ENCODE measurements around the gene TCEAL2.
"Not testable (repeated sequence)": the region's sequence is repeated elsewhere in the genome, so short reads cannot be mapped to it uniquely, and the experiment has no call there.

The TCEAL2 gene

DNA sequence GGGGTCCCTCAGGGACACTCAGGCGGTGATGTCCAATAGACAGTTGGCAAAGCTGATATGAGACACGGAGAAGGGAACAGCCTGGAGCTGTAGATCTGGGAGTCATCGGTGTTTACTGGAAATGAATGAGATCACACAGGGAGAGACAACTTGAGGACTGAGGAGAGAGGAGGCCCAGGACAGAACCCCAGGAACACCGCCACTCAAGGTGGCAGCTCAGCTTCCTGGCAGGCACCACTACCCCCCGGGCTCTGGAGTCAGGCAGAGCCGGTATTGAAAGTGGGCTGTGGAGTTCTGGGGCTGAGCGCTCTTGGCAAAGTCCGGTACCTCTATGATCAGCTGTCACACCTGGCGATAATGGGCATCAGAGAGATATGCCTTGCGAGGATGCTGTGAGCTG is 465 bp upstream of the TCEAL2 start:
- POLR2A ChIA-PET; CTCF ChIA-PET; H3K4me1 ChIP-seq (ENCODE audit: control insufficient read depth, insufficient read depth, low read length); H3K36me3 ChIP-seq (ENCODE audit: control insufficient read depth in 2 of 2, insufficient read depth in 1 of 2, low read length in 2 of 2); H3K4me3 ChIP-seq (ENCODE audit: low read depth, low read length); H3K27ac ChIP-seq (ENCODE audit: extremely low read depth, low read depth, low read length); H3K9me3 ChIP-seq (ENCODE audit: control insufficient read depth, insufficient read depth, low read depth, low read length): not testable (repeated sequence)

DNA sequence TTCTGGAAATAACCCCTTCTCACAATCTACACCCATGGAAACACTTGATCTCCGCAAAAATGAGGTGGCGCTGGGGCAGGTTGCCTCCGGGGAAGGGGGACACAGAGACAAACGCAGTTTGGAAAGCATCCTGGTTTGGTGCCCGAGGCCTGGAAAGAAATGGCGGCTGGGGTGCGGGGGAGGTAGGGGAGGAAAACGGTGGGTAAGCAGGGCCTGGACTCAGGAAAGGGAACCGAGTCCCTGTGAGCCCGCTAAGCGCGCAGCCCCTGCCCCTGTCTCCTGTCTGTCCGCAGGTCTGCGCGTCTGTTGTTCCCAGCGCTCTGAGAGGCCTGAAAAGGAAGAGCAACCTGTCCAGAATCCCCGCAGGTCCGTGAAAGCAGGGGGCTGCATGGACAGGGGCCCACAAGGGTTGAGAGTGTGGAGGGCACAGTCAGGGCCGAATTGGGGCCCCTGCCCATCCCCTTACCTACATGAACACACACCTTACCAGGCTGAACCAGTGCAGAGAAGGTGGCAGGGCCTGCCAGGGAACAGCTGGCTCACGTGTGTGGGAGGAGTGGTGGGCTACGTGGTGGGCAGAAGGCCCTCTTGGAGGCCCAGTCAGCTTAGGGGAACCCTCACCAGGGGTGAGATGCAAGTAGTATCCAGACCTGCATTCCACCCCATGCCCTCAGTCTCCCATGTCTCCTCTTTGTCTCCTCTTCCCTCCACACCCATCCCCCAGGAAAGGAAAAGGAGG is 770 bp downstream of the TCEAL2 start:
- H3K36me3 ChIP-seq (ENCODE audit: control insufficient read depth in 2 of 2, insufficient read depth in 1 of 2, low read length in 2 of 2); H3K27ac ChIP-seq (ENCODE audit: extremely low read depth, low read depth, low read length); POLR2A ChIA-PET; H3K9me3 ChIP-seq (ENCODE audit: control insufficient read depth, insufficient read depth, low read depth, low read length); CTCF ChIA-PET; H3K4me3 ChIP-seq (ENCODE audit: low read depth, low read length); H3K4me1 ChIP-seq (ENCODE audit: control insufficient read depth, insufficient read depth, low read length): not testable (repeated sequence)

DNA sequence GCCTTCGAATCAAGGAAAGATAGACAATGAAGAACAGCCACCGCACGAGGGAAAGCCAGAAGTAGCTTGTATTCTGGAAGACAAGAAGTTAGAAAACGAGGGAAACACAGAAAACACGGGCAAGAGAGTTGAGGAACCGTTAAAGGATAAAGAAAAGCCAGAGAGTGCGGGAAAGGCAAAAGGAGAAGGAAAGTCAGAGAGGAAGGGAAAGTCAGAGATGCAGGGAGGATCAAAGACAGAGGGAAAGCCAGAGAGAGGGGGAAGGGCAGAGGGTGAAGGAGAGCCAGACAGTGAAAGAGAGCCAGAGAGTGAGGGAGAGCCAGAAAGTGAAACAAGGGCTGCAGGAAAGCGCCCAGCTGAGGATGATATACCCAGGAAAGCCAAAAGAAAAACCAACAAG is 1.4 kb downstream of the TCEAL2 start:
- Histone ChIP-seq H3K4me3 (ENCODE audit: low read depth, low read length) (no peak overlapping the region), H3K9me3 (ENCODE audit: control insufficient read depth, insufficient read depth, low read depth, low read length) (no peaks in the 10 kb centered on the region), H3K36me3 (ENCODE audit: control insufficient read depth in 2 of 2, insufficient read depth in 1 of 2, low read length in 2 of 2) (no peaks in the 10 kb centered on the region), H3K27ac (ENCODE audit: extremely low read depth, low read depth, low read length) (no peak overlapping the region), H3K4me1 (ENCODE audit: control insufficient read depth, insufficient read depth, low read length) (no peaks in the 10 kb centered on the region)
- TF ChIP-seq PRDM1 (tag by site-specific recombination; IDR thresholded peaks at IDR 0.05) (peak; percentile 95), ZNF10 (tag by site-specific recombination; IDR thresholded peaks at IDR 0.05) (no peak)
- ChIA-PET POLR2A (no interaction called here), CTCF (no interaction called here)

DNA sequence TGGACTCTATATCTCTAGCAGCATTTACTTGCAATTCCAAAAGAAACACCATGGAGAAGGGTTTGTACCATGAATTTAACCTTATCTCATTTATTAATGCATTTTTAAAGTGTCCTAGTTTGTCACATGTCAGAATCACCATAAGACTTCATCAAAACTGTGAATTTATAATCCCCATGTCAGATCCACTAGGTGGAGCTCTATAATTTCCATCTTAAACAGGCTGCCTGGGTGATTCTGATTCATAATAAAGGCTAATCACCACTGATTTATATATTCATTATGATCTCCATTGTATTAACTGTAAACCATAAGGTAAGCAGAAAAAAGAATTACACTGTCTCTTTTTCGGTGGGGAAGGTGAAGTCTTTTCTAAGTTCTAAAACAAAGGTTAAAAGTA is 4.0 kb downstream of the TCEAL2 start:
- TF ChIP-seq ZNF610 (tag by site-specific recombination; IDR thresholded peaks at IDR 0.05; ENCODE audit: borderline replicate concordance): no peak
- peak; percentile 47 for TF ChIP-seq ZNF654 (tag by site-specific recombination; IDR thresholded peaks at IDR 0.05; ENCODE audit: low read depth)

DNA sequence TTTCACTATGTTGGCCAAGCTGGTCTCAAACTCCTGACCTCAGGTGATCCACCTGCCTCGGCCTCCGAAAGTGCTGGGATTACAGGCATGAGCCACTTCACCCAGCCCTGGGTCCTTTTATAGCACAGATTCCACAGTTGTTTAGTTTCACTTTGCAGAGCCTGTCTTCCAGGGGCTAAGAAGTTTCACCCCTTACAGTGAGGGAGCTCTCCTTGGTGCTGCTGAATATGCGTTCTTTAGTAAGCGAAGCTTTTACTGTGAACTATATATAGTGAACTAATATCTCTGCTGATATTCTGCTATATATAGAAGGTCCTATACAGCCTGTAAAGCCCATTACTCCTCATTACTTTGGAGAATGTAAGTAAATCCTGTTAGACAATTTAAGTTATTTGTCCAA is 12.6 kb downstream of the TCEAL2 start:
- POLR2A ChIA-PET: no interaction called here
- H3K27ac ChIP-seq (ENCODE audit: extremely low read depth, low read depth, low read length): no peak overlapping the region
- CTCF ChIA-PET: interaction anchor here (0.6 kb wide), 1 partner anchor 812 kb away, joined by 3 read pairs; no protein-coding TSS in a partner anchor

More for the DNA sequence above, 4.0 kb downstream of the TCEAL2 start:
- Histone ChIP-seq H3K27ac (ENCODE audit: extremely low read depth, low read depth, low read length) (no peak overlapping the region), H3K4me3 (ENCODE audit: low read depth, low read length) (no peak overlapping the region), H3K9me3 (ENCODE audit: control insufficient read depth, insufficient read depth, low read depth, low read length) (no peaks in the 10 kb centered on the region), H3K4me1 (ENCODE audit: control insufficient read depth, insufficient read depth, low read length) (no peaks in the 10 kb centered on the region), H3K36me3 (ENCODE audit: control insufficient read depth in 2 of 2, insufficient read depth in 1 of 2, low read length in 2 of 2) (no peaks in the 10 kb centered on the region)
- POLR2A ChIA-PET: no interaction called here
- CTCF ChIA-PET: interaction anchor here (0.6 to 1.5 kb wide), 9 partner anchors 10 to 1410 kb away, joined by 3 to 5 read pairs (median 3); no protein-coding TSS in a partner anchor

DNA sequence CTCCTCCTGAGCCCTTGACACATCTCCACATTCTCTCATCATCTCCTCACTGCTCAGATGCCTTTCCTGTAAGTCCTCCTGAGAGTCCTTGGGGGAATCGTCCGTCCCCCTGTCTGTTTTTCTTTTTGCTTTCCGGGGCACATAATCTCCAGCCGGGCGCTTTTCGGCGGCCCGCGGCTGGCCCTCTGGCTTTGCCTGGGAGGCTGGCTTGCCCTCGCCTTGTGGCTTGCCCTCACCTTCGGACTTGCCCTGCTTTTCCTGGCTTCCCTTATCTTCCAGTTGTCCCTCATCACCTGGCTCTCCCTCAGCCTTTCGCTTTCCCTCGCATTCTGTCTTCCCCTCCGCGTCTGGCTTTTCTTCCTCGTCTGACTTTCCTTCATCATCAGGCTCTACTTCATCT is 15.4 kb downstream of the TCEAL2 start:
- H3K27ac ChIP-seq (ENCODE audit: extremely low read depth, low read depth, low read length); H3K9me3 ChIP-seq (ENCODE audit: control insufficient read depth, insufficient read depth, low read depth, low read length); H3K4me3 ChIP-seq (ENCODE audit: low read depth, low read length); H3K36me3 ChIP-seq (ENCODE audit: control insufficient read depth in 2 of 2, insufficient read depth in 1 of 2, low read length in 2 of 2); CTCF ChIA-PET; POLR2A ChIA-PET; H3K4me1 ChIP-seq (ENCODE audit: control insufficient read depth, insufficient read depth, low read length): not testable (repeated sequence)

More for the DNA sequence above, 12.6 kb downstream of the TCEAL2 start:
- Histone ChIP-seq H3K4me1 (ENCODE audit: control insufficient read depth, insufficient read depth, low read length) (no peaks in the 10 kb centered on the region), H3K9me3 (ENCODE audit: control insufficient read depth, insufficient read depth, low read depth, low read length) (no peaks in the 10 kb centered on the region), H3K36me3 (ENCODE audit: control insufficient read depth in 2 of 2, insufficient read depth in 1 of 2, low read length in 2 of 2) (no peaks in the 10 kb centered on the region), H3K4me3 (ENCODE audit: low read depth, low read length) (no peak overlapping the region)
- TF ChIP-seq, protein P1, sequence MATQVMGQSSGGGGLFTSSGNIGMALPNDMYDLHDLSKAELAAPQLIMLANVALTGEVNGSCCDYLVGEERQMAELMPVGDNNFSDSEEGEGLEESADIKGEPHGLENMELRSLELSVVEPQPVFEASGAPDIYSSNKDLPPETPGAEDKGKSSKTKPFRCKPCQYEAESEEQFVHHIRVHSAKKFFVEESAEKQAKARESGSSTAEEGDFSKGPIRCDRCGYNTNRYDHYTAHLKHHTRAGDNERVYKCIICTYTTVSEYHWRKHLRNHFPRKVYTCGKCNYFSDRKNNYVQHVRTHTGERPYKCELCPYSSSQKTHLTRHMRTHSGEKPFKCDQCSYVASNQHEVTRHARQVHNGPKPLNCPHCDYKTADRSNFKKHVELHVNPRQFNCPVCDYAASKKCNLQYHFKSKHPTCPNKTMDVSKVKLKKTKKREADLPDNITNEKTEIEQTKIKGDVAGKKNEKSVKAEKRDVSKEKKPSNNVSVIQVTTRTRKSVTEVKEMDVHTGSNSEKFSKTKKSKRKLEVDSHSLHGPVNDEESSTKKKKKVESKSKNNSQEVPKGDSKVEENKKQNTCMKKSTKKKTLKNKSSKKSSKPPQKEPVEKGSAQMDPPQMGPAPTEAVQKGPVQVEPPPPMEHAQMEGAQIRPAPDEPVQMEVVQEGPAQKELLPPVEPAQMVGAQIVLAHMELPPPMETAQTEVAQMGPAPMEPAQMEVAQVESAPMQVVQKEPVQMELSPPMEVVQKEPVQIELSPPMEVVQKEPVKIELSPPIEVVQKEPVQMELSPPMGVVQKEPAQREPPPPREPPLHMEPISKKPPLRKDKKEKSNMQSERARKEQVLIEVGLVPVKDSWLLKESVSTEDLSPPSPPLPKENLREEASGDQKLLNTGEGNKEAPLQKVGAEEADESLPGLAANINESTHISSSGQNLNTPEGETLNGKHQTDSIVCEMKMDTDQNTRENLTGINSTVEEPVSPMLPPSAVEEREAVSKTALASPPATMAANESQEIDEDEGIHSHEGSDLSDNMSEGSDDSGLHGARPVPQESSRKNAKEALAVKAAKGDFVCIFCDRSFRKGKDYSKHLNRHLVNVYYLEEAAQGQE (tag by site-specific recombination; IDR thresholded peaks at IDR 0.05): peak; percentile 66; the same call in 1 of the 2 replicates
- TF ChIP-seq SP3 (tag by site-specific recombination; IDR thresholded peaks at IDR 0.05): no peak

DNA sequence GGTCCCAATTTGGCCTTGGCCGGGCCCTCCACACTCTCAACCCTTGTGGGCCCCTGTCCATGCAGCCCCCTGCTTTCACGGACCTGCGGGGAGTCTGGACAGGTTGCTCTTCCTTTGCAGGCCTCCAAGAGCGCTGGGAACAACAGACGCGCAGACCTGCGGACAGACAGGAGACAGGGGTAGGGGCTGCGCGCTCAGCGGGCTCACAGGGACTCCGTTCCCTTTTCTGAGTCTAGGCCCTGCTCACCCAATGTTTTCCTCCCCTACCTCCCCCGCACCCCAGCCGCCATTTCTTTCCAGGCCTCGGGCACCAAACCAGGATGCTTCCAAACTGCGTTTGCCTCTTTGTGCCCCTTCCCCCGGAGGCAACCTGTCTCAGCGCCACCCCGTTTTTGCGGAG is 16.2 kb downstream of the TCEAL2 start:
- H3K4me1 ChIP-seq (ENCODE audit: control insufficient read depth, insufficient read depth, low read length); H3K4me3 ChIP-seq (ENCODE audit: low read depth, low read length); H3K36me3 ChIP-seq (ENCODE audit: control insufficient read depth in 2 of 2, insufficient read depth in 1 of 2, low read length in 2 of 2); H3K27ac ChIP-seq (ENCODE audit: extremely low read depth, low read depth, low read length); CTCF ChIA-PET; H3K9me3 ChIP-seq (ENCODE audit: control insufficient read depth, insufficient read depth, low read depth, low read length); POLR2A ChIA-PET: not testable (repeated sequence)

DNA sequence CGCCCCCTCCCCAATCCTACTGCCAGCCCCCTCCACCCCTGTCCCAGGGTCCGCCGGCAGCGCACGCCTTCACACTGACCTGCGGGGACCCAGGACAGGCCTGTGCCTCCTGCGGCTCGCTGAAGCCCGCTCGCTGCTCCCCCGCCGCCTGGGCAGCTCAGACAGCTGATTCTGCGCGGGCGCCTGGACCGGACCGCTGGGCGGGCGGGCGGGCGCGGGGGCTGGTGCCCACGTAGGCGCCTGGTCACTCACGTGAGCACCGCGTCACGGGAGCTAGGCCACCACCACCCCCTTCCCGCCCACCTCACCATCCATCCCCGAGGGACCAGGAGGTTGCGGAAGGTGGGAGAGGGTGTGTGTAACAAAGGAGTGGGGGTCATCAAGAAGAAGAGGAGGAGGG is 16.8 kb downstream of the TCEAL2 start, which contains the start of gene TCEAL6:
Gene TCEAL6 (minus strand): TSS at position 208 of the 400 bp plus-strand sequence.
- H3K9me3 ChIP-seq (ENCODE audit: control insufficient read depth, insufficient read depth, low read depth, low read length); H3K27ac ChIP-seq (ENCODE audit: extremely low read depth, low read depth, low read length); H3K36me3 ChIP-seq (ENCODE audit: control insufficient read depth in 2 of 2, insufficient read depth in 1 of 2, low read length in 2 of 2); H3K4me1 ChIP-seq (ENCODE audit: control insufficient read depth, insufficient read depth, low read length); H3K4me3 ChIP-seq (ENCODE audit: low read depth, low read length); POLR2A ChIA-PET; CTCF ChIA-PET: not testable (repeated sequence)
